Aorta (tissue), 5 donors: ENCODE data around the gene ACTL7A. TPM values are rescaled to one million over a fixed set of nuclear protein-coding genes. Genes with fewer than 3 reads are reported as not detected.

Experiments used
- ATAC-seq: fragments of 200-7000 bp; cut with Tn5 transposase; one replicate; pipeline ENCODE4 v1.9.1; 2022; ENCODE audit warnings: moderate library complexity; ENCODE audit not compliant: low FRiP score
- DNase-seq, 2 donors: peaks; one replicate each; pipeline ENCODE4 v3.0.0-alpha.2; 2020
- H3K27ac ChIP-seq, 2 donors: one replicate each; pipeline ENCODE4 v1.5.1; 2013; ENCODE audit warnings: low read length in 2 of 2, mild to moderate bottlenecking in 2 of 2, moderate library complexity in 2 of 2, control low read depth in 1 of 2, inconsistent platforms in 1 of 2, low read depth in 1 of 2
- H3K27me3 ChIP-seq, 2 donors: one replicate each; pipeline ENCODE4 v1.6.1; 2013; ENCODE audit warnings: control low read depth in 1 of 2, low read length in 1 of 2, mild to moderate bottlenecking in 1 of 2, moderate library complexity in 1 of 2; ENCODE audit not compliant: insufficient read depth in 2 of 2, control insufficient read depth in 1 of 2
- H3K36me3 ChIP-seq, 2 donors: one replicate each; pipeline ENCODE4 v1.6.1; 2013; ENCODE audit warnings: control low read depth in 1 of 2, low read length in 1 of 2, mild to moderate bottlenecking in 1 of 2; ENCODE audit not compliant: insufficient read depth in 2 of 2, control insufficient read depth in 1 of 2
- H3K4me1 ChIP-seq, 2 donors: one replicate each; pipeline ENCODE4 v1.6.1; 2013; ENCODE audit warnings: low read length in 2 of 2, control low read depth in 1 of 2, mild to moderate bottlenecking in 1 of 2, moderate library complexity in 1 of 2; ENCODE audit not compliant: insufficient read depth in 2 of 2, control insufficient read depth in 1 of 2
- H3K4me3 ChIP-seq, 2 donors: one replicate each; pipeline ENCODE4 v1.5.1; 2013; ENCODE audit warnings: low read length in 2 of 2, control low read depth in 1 of 2, mild to moderate bottlenecking in 1 of 2
- H3K9me3 ChIP-seq: one replicate; pipeline ENCODE4 v1.6.1; 2013; ENCODE audit warnings: mild to moderate bottlenecking, low read length; ENCODE audit not compliant: control insufficient read depth
- WGBS, 2 donors: extraction: QIAGEN DNeasy Blood & Tissue Kit; methylation state at CpG; one replicate each; pipeline ENCODE4 v1.1.7; 2013; 5-methylcytosine and 5-hydroxymethylcytosine counted together
- intact Hi-C, 2 donors: fragments of 100-400 bp; cut with DNase I; formaldehyde crosslinking; loops; one replicate each; pipeline versions ENCODE4 v1.14.2 to v1.15.0; 2022
- long read RNA-seq, 2 donors: library from polyadenylated mRNA; unstranded; transcript quantifications; one replicate each; pipeline ENCODE4 v2.0.0, GENCODE V29; 2020 to 2021
- polyA plus RNA-seq, 2 donors: library from polyadenylated mRNA; stranded (reverse); fragments of 200-250 nt; gene quantifications; one replicate each; pipeline ENCODE4 v1.2.3, GENCODE V29; 2013
- total RNA-seq, 2 donors: library from RNA; stranded (reverse); fragmentation: NEBNext Ultra II Directional; extraction: Animal tissue kit (Norgen Biotek cat#: 25700); gene quantifications; one replicate each; pipeline ENCODE4 v1.2.1, GENCODE V29; 2021
- donor health status: healthy with polysubstance abuse.
- donor health status: Bipolar disorder and iron deficiency.
- donor health status: DM: no; HTN: no; CAD: no.
- donor health status: DM: no; HTN: no; CAD: no.
- donor health status: DM: yes; HTN: yes; CAD: no.

Gene ACTL7A, protein sequence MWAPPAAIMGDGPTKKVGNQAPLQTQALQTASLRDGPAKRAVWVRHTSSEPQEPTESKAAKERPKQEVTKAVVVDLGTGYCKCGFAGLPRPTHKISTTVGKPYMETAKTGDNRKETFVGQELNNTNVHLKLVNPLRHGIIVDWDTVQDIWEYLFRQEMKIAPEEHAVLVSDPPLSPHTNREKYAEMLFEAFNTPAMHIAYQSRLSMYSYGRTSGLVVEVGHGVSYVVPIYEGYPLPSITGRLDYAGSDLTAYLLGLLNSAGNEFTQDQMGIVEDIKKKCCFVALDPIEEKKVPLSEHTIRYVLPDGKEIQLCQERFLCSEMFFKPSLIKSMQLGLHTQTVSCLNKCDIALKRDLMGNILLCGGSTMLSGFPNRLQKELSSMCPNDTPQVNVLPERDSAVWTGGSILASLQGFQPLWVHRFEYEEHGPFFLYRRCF
- not detected for total RNA-seq
- polyA plus RNA-seq: not detected
- long read RNA-seq, donor 1: 0 reads
- long read RNA-seq, donor 2: 0 reads

GRCh38 chr9:108861997-108862396 is at the start of gene ACTL7A:
Gene ACTL7A, plus strand, starts transcription at chr9:108862266. Its CDS starts 57 bp downstream, at chr9:108862323.
- ATAC-seq (no peak), DNase-seq (no peak)
- WGBS, 2 donors: 95 to 98% methylated on average over 3 of the region's 3 CpGs

GRCh38 chr9:108812396-108813025 is 49.6 kb upstream of the ACTL7A start:
- Histone ChIP-seq H3K9me3 (no peaks in the 10 kb centered on the region), H3K36me3 (no peaks in the 10 kb centered on the region), H3K4me1 (no peaks in the 10 kb centered on the region), H3K27ac (no peak overlapping the region), H3K4me3 (no peak overlapping the region), H3K27me3 (no peaks in the 10 kb centered on the region)
- no peak for DNase-seq
- 82 to 88% methylated on average over 8 of the region's 8 CpGs for WGBS, 2 donors
- no peak for ATAC-seq
- intact Hi-C loops: no loop called here

More at GRCh38 chr9:108861997-108862396, at the start of gene ACTL7A:
- no peaks in the 10 kb centered on the region for H3K36me3 ChIP-seq
- no peak within 1 kb of the TSS for H3K4me3 ChIP-seq
- H3K27me3 ChIP-seq: no peaks in the 10 kb centered on the region
- intact Hi-C loops: no loop called here
- no peaks in the 10 kb centered on the region for H3K4me1 ChIP-seq
- H3K27ac ChIP-seq: no peak within 1 kb of the TSS
- H3K9me3 ChIP-seq: peaks cover 2% of the 10 kb centered on the region

- 92 to 98% methylated on average over 2 of the region's 2 CpGs for WGBS, 2 donors
- Histone ChIP-seq H3K27me3 (no peaks in the 10 kb centered on the region), H3K27ac (no peak overlapping the region), H3K4me1 (no peaks in the 10 kb centered on the region), H3K36me3 (no peaks in the 10 kb centered on the region), H3K9me3 (no peaks in the 10 kb centered on the region), H3K4me3 (no peak overlapping the region)
- no peak for ATAC-seq
- intact Hi-C loops: no loop called here
- DNase-seq: no peak
Measured at GRCh38 chr9:108813951-108814601, 48.0 kb upstream of the ACTL7A start.

DNA sequence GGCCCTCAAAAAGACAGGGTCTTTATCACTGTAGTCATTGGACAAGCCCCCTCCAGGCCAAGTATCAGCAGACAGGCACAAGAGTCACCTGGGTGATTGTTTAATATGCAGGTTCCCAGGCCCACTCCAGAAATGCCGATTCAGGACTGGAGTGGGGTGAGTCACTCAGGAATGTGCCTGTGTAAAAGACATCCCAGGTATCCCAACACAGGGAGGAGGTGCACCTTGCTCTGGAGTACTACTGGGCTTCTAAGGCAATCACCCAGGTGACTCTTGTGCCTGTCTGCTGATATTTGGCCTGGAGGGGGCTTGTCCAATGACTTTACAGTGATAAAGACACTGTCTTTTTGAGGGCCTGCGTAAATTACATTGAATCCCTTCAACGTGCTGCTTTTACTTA is 46.9 kb upstream of the ACTL7A start:
- no peak for DNase-seq
- no peak overlapping the region for H3K27ac ChIP-seq
- intact Hi-C loops: no loop called here

GRCh38 chr9:108816037-108816436 is 46.0 kb upstream of the ACTL7A start:
- Histone ChIP-seq H3K27me3 (no peaks in the 10 kb centered on the region), H3K36me3 (no peaks in the 10 kb centered on the region), H3K4me3 (no peak overlapping the region), H3K27ac (no peak overlapping the region), H3K4me1 (no peaks in the 10 kb centered on the region), H3K9me3 (no peaks in the 10 kb centered on the region)
- intact Hi-C loops: no loop called here
- peak in 1 of 2 donors; percentile 54 for DNase-seq
- no peak for ATAC-seq
- WGBS, 2 donors: 62 to 68% methylated on average over 10 of the region's 10 CpGs

More for the DNA sequence above, 46.9 kb upstream of the ACTL7A start:
- Histone ChIP-seq H3K36me3 (no peaks in the 10 kb centered on the region), H3K4me1 (no peaks in the 10 kb centered on the region), H3K4me3 (no peak overlapping the region), H3K9me3 (no peaks in the 10 kb centered on the region), H3K27me3 (no peaks in the 10 kb centered on the region)
- WGBS, 2 donors: 78 to 84% methylated on average over 3 of the region's 3 CpGs
- no peak for ATAC-seq

- no peaks in the 10 kb centered on the region for H3K36me3 ChIP-seq
- ATAC-seq (no peak), DNase-seq (no peak)
- 91 to 92% methylated on average over 3 of the region's 3 CpGs for WGBS, 2 donors
- no peaks in the 10 kb centered on the region for H3K4me1 ChIP-seq
- no peak overlapping the region for H3K27ac ChIP-seq
- peaks cover 6% of the 10 kb centered on the region for H3K9me3 ChIP-seq
- intact Hi-C loops: no loop called here
- peak overlapping the region in 1 of 2 donors; percentile 11 for H3K4me3 ChIP-seq
- no peaks in the 10 kb centered on the region for H3K27me3 ChIP-seq
Measured at GRCh38 chr9:108823829-108824228, 38.2 kb upstream of the ACTL7A start.

DNA sequence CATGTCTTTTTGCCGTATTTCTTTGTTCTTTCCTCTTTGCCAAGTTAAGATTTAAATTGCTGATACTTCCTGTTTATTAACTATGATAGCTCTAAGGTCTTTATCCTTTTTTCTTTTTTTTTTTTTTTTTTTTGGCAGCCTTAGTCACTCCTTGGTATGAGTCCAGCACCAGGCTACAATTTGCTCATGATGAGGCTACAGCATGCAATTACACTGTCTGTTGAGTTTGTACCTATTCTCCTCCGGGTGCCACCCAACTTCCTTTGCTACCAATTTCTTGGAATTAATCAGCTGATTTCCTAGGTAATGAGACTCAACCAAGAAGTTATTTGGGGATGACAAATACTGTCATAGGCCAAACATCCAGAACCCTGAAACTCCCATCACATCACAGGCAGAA is 31.8 kb upstream of the ACTL7A start:
- Histone ChIP-seq H3K4me1 (no peaks in the 10 kb centered on the region), H3K36me3 (no peaks in the 10 kb centered on the region), H3K4me3 (no peak overlapping the region), H3K27ac (no peak overlapping the region), H3K27me3 (no peaks in the 10 kb centered on the region), H3K9me3 (no peaks in the 10 kb centered on the region)
- DNase-seq (no peak), ATAC-seq (no peak)
- intact Hi-C loops: no loop called here
- WGBS, 2 donors: 72 to 77% methylated on average over 2 of the region's 2 CpGs

- intact Hi-C loops: no loop called here
- no peaks in the 10 kb centered on the region for H3K27me3 ChIP-seq
- no peak for ATAC-seq
- H3K4me1 ChIP-seq: no peaks in the 10 kb centered on the region
- H3K9me3 ChIP-seq: peaks cover 2% of the 10 kb centered on the region
- no peak overlapping the region for H3K27ac ChIP-seq
- 33 to 37% methylated on average over 1 of the region's 1 CpG for WGBS, 2 donors
- no peaks in the 10 kb centered on the region for H3K36me3 ChIP-seq
- no peak overlapping the region for H3K4me3 ChIP-seq
- no peak for DNase-seq
Measured at GRCh38 chr9:108831496-108832178, 30.4 kb upstream of the ACTL7A start.
